GM19455 (cell line): ENCODE measurements around the gene CGB3.
A peak's percentile ranks its signal among the peaks of the same experiment; 100 is the strongest.

Experiments
- ATAC-seq: cut with Tn5 transposase; IDR thresholded peaks from one replicate; pipeline ENCODE4 v1.9.1; 2021; ENCODE audit not compliant: unreplicated experiment

The CGB3 gene

DNA sequence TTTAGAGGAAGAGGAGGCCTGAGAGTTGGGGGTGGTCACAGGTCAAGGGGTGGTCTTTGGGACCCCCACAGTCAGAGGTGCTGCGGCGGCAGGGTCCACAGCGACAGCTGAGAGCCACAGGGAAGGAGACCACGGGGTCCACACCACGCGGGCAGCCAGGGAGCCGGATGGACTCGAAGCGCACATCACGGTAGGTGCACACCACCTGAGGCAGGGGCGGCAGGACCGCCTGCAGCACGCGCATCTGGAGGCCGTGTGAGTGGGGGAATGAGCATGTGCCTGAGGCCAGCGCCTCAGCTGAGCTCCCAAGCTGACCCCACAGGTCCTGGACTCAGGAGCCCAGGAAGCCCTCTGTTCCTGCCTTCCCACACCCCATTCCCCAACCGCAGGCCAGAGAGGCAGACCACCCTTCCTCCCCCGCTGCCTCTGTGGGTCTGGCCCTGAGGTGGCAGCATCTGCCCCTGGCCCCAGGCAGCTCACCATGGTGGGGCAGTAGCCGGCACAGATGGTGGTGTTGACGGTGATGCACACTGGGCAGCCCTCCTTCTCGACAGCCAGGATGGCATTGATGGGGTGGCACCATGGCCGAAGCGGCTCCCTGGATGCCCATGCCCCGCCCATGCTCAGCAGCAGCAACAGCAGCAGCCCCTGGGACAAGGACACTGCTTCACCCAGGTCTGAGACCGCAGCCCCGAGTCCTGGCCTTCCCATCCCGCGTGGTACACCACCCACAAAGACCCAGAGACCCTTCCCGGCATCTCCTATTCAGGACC, 7.9 kb downstream of the CGB3 start:
- no peak for ATAC-seq

DNA sequence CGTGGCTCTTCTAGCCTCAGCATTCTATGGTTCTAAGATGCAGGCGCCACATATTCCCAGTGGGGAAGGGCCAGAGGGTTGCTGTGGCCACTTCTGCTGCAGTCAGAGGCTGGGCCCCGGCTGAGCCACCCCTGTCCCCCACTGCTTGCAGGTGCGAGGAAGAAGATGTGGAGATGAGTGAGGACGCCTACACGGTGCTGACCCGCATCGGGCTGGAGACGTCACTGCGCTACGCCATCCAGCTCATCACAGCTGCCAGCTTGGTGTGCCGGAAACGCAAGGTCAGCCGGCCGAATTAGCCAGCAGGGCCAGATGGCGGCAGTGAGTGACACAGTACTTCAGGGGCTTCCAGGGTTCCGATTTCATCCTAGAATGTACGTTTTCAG, 9.3 kb downstream of the CGB3 start:
- ATAC-seq, result no peak

DNA sequence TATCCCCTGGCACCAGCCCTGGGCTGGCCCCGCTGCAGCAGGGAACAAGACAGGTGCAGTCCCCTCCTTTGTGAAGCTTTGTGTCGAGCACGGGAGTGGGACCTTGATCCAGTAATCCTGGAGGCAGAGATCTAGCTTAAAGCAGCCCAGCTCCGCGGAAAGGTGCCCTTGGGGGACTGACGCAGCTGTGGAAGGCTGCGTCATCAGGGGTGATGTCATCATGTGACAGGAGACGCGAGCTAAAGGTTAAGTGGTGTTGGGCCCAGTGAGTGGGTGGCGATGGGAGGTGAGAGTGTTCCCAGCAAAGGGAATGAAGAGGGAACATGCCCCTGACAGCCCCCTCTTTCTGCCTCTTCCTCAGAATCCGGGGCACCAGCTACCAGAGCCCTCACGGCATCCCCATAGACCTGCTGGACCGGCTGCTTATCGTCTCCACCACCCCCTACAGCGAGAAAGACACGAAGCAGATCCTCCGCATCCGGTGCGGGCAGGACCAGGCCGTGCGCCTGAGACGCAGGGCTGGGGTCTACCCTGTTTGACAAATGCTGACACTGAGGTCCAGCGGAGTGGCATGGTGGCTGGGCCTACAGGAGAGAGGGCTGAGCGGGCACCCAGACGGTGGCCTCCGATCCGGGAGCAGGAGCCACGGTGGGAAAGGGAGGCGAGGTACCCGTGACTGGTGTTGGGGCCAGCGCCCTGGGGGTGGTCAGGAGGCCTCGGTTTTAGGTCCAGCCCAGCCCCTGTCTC, 9.8 kb downstream of the CGB3 start:
- ATAC-seq, result no peak

DNA sequence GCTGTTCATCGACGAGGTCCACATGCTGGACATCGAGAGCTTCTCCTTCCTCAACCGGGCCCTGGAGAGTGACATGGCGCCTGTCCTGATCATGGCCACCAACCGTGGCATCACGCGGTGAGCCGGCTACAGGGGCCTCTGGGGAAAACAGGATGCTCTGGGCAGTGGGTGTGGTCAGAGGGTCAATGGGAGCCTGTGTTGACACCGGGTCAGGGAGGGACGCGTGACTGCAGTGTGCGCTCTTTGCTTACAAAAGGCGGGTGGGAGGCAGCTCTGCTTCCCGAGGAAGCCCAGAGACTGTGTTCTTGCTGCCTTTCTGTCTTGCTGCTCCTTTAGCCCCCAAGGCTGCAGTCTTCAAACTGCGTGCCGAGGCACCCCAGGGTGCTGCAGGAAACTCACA, 12.9 kb downstream of the CGB3 start:
- ATAC-seq, result no peak

DNA sequence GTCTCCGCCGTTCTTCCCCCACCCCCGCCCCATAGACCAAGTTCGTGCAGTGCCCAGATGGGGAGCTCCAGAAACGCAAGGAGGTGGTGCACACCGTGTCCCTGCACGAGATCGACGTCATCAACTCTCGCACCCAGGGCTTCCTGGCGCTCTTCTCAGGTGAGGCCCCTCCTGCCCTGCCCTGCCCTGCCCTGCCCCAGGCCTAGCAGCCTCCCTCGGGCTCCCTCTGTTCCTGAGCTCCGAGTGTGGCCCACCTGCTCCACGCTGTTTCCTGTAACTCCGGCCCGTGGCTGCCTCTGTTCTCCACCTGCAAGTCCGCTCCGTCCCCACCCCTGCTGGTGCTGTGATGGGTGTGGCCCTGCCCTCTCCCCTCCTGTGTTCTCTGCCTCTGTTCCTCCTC, 13.7 kb downstream of the CGB3 start:
- no peak for ATAC-seq

DNA sequence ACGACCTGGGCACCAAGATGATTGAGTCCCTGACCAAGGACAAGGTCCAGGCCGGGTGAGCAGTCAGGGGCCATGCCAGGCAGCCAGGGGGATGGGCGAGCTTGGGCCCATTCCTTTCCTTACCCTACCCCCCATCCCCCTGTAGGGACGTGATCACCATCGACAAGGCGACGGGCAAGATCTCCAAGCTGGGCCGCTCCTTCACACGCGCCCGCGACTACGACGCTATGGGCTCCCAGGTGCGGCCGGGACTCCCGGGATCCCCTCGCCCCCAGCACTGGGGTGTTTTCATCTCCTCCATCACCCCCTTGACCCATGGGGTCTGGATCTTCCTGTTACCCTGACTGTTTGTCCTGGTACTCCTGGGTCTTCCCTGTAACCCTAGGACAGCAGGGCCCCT, 14.3 kb downstream of the CGB3 start:
- no peak for ATAC-seq

DNA sequence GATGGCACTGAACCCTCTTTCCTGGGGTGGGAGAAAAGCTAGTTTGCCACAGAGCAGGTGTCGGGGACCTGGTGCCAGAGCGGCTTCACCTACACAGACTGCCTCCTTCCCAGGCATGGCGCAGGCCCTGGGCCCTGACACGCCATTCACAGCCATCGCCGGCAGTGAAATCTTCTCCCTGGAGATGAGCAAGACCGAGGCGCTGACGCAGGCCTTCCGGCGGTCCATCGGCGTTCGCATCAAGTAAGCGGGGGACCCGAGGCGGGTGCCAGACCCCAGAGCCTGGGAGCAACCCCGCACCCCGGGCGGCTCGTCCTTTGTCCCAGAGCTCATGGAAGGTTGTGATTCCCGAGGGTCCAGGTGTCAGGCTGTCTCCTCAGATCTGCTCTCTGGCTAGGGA, 17.2 kb downstream of the CGB3 start:
- no peak for ATAC-seq

DNA sequence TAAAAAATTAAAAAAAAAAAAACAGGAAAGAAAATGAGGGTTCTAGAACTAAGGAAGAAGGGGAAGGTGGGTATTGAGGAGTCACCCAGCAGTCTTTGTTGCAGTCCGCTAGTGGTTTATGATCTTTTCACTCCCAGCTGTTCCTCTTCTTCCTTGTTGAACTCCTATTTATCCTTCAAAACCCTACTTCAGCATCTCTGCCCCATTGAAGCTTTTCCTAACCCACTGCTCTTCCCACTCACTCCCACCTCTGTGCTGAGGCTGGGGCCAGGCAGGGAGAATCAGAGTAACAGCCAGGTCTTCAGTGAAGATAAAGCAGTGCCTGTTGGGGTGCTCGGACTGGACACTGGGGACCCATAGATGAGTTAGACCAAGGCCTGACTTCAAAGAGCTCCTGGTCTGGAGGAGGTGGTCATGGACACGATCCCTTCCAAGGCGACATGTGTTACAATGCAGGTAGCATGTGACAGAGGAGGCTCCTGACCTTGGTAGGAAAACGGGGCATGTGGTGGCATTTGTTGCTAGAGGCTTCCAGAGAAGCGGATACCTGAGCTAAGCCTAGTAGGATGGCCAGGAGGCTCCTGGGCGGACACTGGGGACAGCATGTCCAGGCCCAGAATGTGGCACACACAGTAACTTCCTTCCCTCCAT, 19.0 kb downstream of the CGB3 start:
- ATAC-seq, result no peak

DNA sequence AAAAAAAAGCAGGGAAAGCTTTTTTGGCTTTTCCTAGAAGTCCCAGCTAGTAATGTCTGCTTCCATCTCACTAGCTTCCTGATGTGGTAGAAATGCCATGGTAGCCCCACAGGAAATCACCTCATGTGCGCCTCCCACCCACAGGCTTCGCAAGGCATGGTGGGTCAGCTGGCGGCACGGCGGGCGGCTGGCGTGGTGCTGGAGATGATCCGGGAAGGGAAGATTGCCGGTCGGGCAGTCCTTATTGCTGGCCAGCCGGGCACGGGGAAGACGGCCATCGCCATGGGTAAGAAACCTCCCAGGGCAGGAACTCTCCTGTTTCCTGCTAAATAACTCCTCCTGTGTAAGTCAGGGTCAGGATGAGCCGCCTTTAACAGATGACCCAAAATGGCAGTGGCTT, 20.0 kb downstream of the CGB3 start:
- no peak for ATAC-seq

DNA sequence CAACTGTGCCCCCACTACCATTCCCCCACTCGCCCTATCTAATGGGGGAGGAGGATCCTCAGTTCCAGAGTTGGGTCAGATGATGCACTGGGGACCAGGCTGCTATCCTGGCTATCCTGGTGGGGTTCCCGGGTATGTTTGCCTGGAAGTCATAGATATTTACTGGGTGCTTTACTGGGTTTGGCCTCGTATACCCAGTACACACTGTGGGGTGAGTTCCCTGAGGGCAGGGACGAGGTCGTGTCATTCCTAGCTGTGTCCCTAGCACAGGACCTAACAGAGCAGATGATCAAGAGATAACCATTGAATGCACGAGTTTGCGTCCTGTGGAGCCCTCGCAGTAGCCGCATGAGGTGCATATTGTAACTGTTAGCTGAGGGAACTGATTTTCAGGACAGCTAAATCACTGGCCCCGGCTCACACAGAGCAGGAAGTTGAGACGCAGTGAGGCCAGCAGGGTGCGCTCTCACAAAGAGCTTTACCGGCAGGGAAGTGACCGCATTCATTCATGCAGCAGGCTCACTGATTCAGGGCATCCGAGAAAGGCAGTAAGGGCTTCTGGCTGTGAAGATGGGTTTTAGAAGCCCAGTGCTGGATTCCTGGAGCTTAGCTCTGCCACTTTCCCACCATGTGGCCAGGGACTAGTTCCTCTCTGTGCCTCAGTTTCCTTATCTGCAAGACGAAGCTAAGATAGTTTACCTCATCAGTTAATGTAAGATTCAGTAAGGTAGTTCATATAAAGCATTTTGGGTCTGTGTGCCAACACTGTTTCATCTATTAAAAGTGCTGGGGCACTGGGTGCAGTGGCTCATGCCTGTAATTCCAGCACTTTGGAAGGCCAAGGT, 24.4 kb downstream of the CGB3 start:
- no peak for ATAC-seq

DNA sequence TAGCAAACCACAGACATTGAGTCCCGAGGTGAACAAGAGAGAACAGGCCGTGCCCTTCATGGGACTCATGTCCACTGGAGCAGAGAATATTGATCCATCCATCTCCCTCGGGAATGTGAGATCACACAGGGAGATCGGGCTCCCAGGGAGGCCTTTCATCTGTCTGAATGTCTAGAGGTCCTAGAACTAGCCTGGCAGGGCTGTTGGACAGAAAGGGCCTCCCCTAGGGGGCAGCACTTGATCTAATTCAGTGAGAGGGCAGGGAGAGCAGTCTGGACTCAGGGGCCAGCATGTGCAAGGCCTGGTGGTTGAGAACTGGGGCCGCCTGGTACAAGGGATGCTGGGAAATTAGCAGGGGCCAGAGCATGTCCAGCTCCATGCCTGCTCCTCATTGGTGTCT, 26.2 kb downstream of the CGB3 start:
- ATAC-seq, result no peak

DNA sequence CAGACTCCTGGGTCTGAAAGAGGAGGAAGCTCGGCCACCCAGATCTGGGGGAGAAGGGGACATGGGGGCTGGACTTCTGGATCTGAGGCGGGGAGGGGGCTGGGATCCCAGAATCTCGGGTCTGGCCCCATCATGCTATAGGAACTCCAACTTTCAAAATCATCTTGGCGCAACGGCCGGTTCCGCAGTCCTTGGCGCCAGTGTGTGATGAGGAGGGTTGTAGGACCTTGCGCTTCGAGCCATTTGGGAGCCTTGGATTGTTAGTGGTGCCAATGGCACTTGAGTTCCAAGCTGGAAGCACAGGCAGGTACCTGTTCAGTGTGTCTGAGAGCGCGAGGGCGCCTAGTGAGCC, 30.1 kb downstream of the CGB3 start:
- no peak for ATAC-seq

DNA sequence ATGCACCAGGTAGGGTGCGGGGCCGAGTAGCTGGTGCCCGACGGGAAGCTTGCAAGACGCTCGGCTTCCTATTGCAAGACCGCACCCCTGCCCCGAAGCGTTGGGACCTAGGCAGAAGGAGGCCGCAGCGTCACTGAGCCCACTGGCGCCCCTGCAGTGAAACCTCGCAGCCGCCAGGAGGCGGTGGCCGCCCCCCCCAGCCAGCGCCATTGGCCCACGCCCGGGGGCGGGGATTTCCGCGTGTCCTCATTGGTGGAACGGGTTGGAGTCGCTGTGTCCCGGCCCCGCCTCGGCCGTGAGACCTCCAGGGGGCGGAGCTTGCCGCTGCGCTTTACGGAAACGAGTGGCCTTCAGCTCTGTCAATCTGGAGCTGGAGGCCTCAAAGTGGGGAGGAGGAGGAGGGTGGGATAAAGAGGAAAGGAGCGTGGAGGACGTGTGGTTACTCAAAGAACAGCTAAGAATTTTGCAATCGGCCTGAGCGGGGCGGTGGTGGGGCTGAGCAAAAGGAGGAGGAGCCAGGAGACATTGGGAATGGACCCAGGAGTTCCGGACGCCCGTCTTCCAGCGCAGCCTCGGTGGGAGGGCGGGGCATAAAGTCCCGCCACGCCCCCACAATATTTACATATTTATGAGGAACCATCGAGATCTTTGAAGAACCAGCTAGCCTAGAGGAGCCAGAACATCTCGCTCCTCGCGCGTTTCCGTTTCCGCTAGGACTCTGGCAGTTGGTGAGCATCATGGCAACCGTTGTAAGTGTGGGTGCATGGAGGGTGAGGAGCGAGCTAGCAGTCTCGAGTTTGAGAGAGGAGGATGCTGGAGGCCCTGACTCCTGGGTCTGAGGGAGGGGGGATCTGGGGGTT, 30.7 kb downstream of the CGB3 start, which contains the start of the genes GYS1 and RUVBL2:
Gene GYS1, minus strand, starts transcription at position 135 of the 860 bp plus-strand sequence. CDS start 197 bp downstream, outside the sequence.
Gene RUVBL2, plus strand, starts transcription at position 713 of the 860 bp plus-strand sequence. Its CDS starts 25 bp downstream, at position 738.
- peak; percentile 82 for ATAC-seq

DNA sequence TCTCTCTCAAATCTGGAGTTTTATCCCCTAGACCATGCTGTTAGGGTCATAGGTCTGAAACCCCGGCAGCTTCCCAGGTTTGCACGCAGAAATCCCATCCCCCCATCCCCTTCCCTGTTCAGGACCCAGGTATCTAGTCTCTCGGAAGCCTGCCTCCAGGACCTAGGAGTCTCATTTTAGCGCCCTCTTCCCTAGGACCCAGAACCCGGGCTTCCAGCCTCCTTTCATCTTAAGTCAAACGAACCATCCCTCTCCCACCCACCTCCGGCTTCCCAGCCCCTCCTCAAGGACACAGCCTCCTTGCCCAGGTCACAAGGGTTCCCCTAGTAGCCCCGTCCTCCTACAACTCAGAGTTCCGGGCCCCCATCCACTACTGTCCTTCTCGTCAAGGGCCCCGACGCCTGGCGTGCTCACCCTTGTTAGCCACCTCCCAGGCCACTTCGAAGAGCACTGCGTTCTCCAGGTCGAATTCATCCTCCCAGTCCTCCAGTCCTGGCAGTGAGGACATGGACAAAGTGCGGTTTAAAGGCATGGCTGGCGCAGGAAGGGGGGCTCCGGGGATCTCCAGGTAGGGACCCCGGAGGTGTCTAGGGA, 31.5 kb downstream of the CGB3 start:
- no peak for ATAC-seq

DNA sequence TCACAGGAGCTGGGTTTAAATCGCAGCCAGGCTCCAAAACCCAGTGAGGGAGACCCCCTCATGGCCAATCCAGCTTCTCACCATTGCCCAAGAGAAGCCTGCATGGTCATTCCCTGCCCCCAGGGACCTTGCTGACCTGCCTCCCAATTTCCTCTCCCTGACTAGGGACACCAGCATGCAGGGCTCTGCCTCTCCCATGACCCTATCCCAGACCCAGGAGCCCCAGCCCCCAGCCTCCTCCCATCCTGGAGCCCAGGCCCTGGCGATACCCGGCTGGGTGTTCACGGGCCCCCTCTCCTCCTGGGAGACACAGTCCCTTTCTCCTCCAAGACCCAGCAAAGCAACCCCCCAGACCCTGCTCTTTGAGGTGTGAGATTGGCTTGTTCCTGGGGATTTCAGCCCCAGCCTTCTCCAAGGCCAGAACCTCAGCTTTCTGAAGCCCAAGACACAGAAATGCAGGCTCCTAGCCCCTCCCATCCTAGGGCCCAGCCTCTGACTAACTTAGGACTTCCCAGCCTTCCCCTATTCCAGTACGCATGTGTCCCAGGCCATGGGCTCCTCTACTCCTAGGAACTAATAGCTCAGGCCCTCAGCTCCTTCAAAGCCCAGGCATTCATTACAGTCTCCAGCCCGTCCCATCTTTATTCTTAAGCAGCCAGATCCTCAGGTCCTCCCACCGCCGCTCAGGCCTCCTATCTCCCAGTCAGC, 32.1 kb downstream of the CGB3 start:
- ATAC-seq, result no peak

DNA sequence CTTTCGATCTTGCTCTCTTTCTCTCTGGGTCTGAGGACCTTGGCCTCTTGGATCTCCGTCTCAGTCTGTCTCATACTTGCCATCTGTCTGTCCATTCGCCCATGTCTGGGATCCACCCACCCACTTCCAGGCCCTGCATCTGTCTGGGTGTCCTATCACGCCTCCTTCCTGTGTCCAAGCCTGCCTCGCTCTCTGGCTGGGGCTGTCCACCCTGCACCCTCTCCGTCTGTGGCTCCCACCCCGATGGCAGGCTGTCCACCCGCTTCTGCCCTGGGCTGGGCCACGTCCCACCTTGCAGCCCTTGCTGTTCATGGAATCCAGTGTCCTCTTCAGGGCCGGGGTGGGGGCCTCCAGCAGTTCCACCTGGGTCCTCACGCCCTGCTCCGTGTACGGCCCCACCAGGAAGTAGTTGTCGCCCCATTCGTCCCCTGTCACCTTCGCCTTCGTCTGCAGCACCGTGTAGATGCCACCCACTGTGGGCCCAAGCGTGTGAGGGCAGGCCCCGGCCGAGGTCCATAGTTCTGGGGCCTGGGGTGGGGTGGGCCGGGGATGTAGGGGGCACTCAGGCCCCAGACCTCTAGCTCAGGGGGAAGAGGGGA, 33.0 kb downstream of the CGB3 start:
- no peak for ATAC-seq

DNA sequence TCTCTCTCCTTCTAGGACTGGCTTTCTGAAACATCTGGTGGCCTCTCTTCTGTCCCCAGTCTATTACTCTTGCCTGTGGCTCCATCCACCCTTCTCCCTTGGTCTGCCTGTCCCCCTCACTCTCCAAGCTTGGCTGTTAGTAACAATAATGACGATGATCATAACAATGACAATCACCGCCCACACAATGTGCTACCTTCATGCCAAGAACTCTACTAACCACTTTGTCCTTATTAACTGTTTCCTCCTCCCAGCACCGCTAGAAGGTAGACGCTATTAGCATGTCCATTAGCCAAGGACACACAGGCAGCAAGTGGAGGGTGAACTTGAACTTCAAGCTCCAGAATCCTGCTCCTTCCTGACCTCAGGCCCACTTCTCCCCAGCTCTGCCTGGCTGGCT, 33.7 kb downstream of the CGB3 start:
- ATAC-seq, result no peak

DNA sequence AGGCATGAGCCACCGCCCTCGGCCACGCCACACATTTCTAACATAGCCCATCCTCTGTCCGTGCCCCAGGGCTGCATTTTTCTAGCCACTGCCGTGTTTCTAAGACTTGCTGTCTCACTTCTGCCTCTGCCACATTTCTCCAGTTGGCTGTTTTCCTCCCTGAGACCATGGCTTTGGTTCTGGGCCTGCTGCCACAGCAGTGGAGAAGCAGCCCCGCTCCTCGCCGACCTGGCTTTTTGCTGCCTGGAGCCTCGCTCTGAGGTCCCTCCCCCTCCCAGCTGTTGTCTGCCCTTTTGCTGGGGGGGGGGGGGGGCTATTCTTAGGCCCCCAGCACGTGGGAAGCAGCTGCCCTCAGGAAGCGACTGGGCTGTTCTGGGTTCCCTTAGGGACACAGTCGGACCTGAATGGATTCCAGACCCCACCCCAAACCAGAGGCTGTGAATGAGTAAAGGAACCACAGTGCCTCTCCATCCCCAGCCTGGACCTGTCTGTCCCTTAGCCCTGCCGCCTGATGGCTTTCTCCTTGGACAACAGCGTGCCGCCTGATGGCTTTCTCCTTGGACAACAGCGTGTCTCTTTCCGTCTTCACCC, 34.3 kb downstream of the CGB3 start:
- ATAC-seq, result no peak
